RWPE1 (cell line): ENCODE measurements around the gene OAF.

Experiments used
- CTCF ChIA-PET: fragments of 350-600 bp; sonication (Branson Sonifier 250); formaldehyde crosslinking; extraction: SDS; loops from one replicate; lab custom pipeline; 2021; lab: Yijun Ruan, JAX
- POLR2A ChIA-PET: fragments of 400-600 bp; formaldehyde crosslinking; extraction: SDS; loops from one replicate; lab custom pipeline; 2020; ENCODE audit warnings: antibody characterized with exemption; ENCODE audit not compliant: low non-redundant PET; lab: Yijun Ruan, JAX
- DNase-seq: peaks from one replicate; pipeline ENCODE4 v3.0.0; 2012; ENCODE audit warnings: low spot score
- H3K27ac ChIP-seq: fragments of 450-650 bp; 2 replicates; pipeline ENCODE4 v1.5.1; 2017
- TF ChIP-seq, protein P1 (sequence below): fragments of 450-650 bp; conservative IDR thresholded peaks from 2 replicates; pipeline ENCODE4 v1.5.1; 2017; ENCODE audit warnings: low read depth, mild to moderate bottlenecking

OAF gene

DNA sequence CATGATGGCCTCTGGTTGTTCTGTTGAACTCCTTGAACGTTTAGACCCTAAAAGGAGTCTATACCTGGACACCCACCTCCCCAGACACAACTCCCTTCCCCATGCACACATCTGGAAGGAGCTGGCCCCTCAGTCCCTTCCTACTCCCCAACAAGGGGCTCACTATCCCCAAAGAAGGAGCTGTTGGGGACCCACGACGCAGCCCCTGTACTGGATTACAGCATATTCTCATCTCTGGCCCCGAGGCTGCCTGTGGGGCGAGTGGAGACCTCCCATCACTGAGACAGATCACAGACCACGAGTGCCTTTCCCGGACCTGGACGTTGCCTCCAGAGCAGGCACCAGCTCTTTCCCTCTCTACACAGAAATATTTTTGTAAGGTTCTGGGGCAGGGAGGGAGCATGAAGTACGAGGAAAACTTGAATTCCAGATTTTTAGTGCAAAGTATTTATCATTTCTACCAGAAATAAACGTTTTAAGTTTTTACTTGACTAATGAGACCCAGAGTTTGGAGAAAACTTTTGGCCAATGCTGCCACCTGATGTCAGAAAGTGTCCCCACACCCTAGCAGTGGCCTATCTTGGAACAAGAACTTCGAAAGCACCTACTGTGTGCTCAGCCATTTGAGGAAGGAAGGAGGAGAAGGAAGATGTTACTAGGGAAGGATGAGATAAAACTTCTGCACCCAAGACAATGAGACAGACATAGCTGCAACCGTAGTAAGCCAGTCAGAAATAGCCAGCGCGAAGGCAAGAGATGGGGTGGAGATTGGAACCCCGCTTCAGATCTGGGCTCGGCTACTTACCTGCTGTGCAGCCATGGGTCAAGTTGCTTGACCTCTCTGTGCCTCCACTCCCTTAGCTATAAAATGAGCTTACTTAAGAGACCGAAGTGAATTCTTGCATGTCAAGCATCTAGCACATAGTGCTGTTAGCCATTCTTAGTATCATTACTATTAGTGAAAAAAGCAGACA, 18.9 kb downstream of the OAF start:
- TF ChIP-seq, protein P1, sequence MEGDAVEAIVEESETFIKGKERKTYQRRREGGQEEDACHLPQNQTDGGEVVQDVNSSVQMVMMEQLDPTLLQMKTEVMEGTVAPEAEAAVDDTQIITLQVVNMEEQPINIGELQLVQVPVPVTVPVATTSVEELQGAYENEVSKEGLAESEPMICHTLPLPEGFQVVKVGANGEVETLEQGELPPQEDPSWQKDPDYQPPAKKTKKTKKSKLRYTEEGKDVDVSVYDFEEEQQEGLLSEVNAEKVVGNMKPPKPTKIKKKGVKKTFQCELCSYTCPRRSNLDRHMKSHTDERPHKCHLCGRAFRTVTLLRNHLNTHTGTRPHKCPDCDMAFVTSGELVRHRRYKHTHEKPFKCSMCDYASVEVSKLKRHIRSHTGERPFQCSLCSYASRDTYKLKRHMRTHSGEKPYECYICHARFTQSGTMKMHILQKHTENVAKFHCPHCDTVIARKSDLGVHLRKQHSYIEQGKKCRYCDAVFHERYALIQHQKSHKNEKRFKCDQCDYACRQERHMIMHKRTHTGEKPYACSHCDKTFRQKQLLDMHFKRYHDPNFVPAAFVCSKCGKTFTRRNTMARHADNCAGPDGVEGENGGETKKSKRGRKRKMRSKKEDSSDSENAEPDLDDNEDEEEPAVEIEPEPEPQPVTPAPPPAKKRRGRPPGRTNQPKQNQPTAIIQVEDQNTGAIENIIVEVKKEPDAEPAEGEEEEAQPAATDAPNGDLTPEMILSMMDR: peak; percentile 64
- H3K27ac ChIP-seq: no peak overlapping the region
- CTCF ChIA-PET: interaction anchor here (0.6 to 1.4 kb wide), 15 partner anchors 19 to 780 kb away, joined by 3 to 7 read pairs (median 4); partner anchors contain the start of genes OAF and TRIM29
- POLR2A ChIA-PET: no interaction called here
- DNase-seq: peak; percentile 63

DNA sequence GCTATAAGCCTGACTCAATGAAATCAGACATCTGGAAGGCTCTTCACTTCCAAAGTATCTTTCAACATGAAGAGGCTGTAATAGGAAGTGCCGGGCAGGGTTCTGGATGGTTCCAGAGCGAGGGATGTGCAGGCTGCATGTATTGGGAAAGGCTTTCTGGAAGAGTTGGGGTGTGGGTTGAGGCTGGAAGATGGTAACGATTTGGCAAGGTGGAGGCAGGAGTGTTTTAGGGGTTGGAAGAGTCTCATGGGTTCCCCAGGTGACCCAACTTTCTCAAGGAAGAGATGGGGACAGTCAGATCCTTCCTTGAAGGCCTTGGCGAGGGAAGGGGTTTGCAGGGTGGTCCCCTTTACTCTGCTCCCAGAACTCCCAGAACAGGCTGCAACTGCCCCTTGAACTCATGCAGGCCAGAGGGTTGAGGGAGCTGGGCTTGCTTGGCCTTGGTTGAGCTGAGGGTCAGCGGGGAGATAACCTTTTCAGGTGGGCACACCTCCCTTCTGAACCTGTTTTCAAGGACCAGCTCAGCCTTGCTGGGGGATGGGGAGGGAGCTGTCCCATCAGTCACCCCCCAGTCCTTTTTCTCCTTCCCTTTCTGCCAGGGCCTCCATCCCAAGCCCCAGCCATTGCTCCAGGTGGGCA, 19.7 kb downstream of the OAF start:
- no peak for DNase-seq
- TF ChIP-seq, protein P1: no peak
- ChIA-PET POLR2A (no interaction called here), CTCF (interaction anchor here (0.6 kb wide), 1 partner anchor 630 kb away, joined by 4 read pairs; no protein-coding TSS in a partner anchor)
- no peak overlapping the region for H3K27ac ChIP-seq

GRCh38 chr11:120231963-120232362, 21.1 kb downstream of the OAF start:
- CTCF ChIA-PET: interaction anchor here (1.0 kb wide), 1 partner anchor 62 kb away, joined by 3 read pairs; no protein-coding TSS in a partner anchor
- H3K27ac ChIP-seq: no peak overlapping the region
- no peak for DNase-seq
- POLR2A ChIA-PET: no interaction called here
- TF ChIP-seq, protein P1: no peak

GRCh38 chr11:120233207-120233803, 22.5 kb downstream of the OAF start:
- H3K27ac ChIP-seq: no peak overlapping the region
- ChIA-PET POLR2A (no interaction called here), CTCF (interaction anchor here (0.6 to 4.4 kb wide), 5 partner anchors 9 to 291 kb away, joined by 3 to 51 read pairs (median 3); no protein-coding TSS in a partner anchor)
- TF ChIP-seq, protein P1: no peak
- DNase-seq: no peak

DNA sequence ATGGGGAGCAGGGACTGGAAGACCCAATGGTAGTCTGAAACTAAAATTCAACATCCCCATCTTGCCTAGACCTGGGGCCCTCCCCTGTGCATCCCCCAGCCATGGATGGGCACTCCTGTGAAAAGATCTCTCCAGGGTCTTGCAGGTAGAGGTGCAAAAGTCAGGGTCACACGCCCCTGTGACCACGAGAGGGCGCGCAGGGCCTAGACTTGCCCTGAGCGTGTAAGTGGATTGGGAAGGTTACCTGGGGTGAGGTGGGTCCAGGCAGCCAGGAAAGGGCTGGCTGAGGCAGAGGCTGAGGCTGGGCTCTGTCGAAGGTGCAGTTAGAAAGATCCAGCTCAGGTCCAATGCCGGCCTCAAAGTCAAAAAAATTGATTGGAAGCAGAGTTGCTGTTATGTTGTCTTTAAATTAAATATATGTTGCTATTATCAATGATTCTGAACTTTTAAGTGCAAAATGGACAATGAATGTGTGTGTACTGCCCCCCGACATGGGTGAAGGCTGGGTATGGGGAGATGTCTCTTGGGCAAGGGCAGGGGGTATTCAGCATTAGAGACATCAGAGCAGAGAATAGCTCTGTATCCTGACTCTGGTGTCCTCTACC, 24.3 kb downstream of the OAF start:
- POLR2A ChIA-PET: no interaction called here
- DNase-seq: peak; percentile 90
- TF ChIP-seq, protein P1: peak; percentile 86
- CTCF ChIA-PET: interaction anchor here (0.6 to 4.4 kb wide), 14 partner anchors 13 to 247 kb away, joined by 3 to 51 read pairs (median 4); partner anchors contain the start of gene TRIM29
- H3K27ac ChIP-seq: peak overlapping the region; percentile 39
